H1 (cell line): ENCODE data around the gene RHBDL2. TPM values are rescaled to one million over a fixed set of nuclear protein-coding genes. Genes with fewer than 3 reads are reported as not detected.

ENCODE experiments used
- CTCF ChIA-PET: fragments of 300-600 bp; sonication (Branson Sonifier 250); formaldehyde crosslinking; loops from one replicate; lab custom pipeline; 2021; ENCODE audit not compliant: partially characterized antibody; lab: Charles Lee
- POLR2A ChIA-PET: fragments of 300-600 bp; sonication (Branson Sonifier 250); formaldehyde crosslinking; loops from one replicate; lab custom pipeline; 2021; ENCODE audit warnings: inconsistent platforms; ENCODE audit not compliant: partially characterized antibody; lab: Charles Lee
- DNase-seq, 2 experiments: peaks; one replicate each; pipeline versions ENCODE4 v3.0.0 to v3.0.0-alpha.2; 2010 to 2022; ENCODE audit warnings: low spot score in 2 of 2, low read depth in 1 of 2, mixed read lengths in 1 of 2
- FAIRE-seq: peaks from 2 replicates; lab custom pipeline; 2011; peaks lifted over from hg19 to GRCh38; lab: Jason Lieb, UNC
- H2AFZ ChIP-seq: 2 replicates; pipeline ENCODE4 v1.8.1; 2012; ENCODE audit warnings: low read length, inconsistent platforms
- H2AK5ac ChIP-seq: 2 replicates; pipeline ENCODE4 v1.6.1; 2013; ENCODE audit warnings: low read depth, low read length
- H2BK120ac ChIP-seq: replicated peaks from 2 replicates; pipeline ENCODE3; 2013; ENCODE audit warnings: low read depth, low read length, inconsistent platforms
- H2BK12ac ChIP-seq: 2 replicates; pipeline ENCODE4 v1.6.1; 2013; ENCODE audit warnings: low read depth, low read length
- H2BK15ac ChIP-seq: 2 replicates; pipeline ENCODE4 v1.6.1; 2013; ENCODE audit warnings: low read length
- H2BK20ac ChIP-seq: 2 replicates; pipeline ENCODE4 v1.6.1; 2013; ENCODE audit warnings: low read length
- H2BK5ac ChIP-seq: 2 replicates; pipeline ENCODE4 v1.6.1; 2013; ENCODE audit warnings: low read depth, low read length
- H3K14ac ChIP-seq: 2 replicates; pipeline ENCODE4 v1.6.1; 2013; ENCODE audit warnings: inconsistent platforms; ENCODE audit not compliant: insufficient read length
- H3K18ac ChIP-seq: 2 replicates; pipeline ENCODE4 v1.6.1; 2013; ENCODE audit warnings: low read length; ENCODE audit errors: extremely low read depth
- H3K23ac ChIP-seq: 2 replicates; pipeline ENCODE4 v1.6.1; 2013; ENCODE audit warnings: inconsistent platforms; ENCODE audit not compliant: insufficient read length
- H3K23me2 ChIP-seq: 2 replicates; pipeline ENCODE4 v1.6.1; 2013; ENCODE audit warnings: low read depth, low read length
- H3K27ac ChIP-seq: 2 replicates; pipeline ENCODE4 v1.6.1; 2011; ENCODE audit warnings: low read depth, low read length, inconsistent platforms
- H3K27me3 ChIP-seq, 4 experiments: replicated peaks in 1 of 4; 1 replicate in 1 of 4; 2 replicates in 3 of 4; pipeline versions ENCODE4 v1.6.1 to v1.8.1; 2011 to 2013; ENCODE audit warnings: low read length in 3 of 4, mild to moderate bottlenecking in 3 of 4, inconsistent platforms in 2 of 4, mixed read lengths in 2 of 4, moderate library complexity in 1 of 4; ENCODE audit not compliant: control insufficient read depth in 3 of 4, insufficient read depth in 3 of 4; ENCODE audit errors: extremely low read depth in 1 of 4
- H3K36me3 ChIP-seq, 4 experiments: 2 replicates each; pipeline versions ENCODE4 v1.6.1 to v1.8.1; 2011 to 2013; ENCODE audit warnings: mild to moderate bottlenecking in 4 of 4, low read length in 3 of 4, moderate library complexity in 2 of 4, control low read depth in 1 of 4, inconsistent platforms in 1 of 4; ENCODE audit not compliant: insufficient read depth in 4 of 4, control insufficient read depth in 2 of 4
- H3K4ac ChIP-seq: replicated peaks from 2 replicates; pipeline ENCODE3; 2013; ENCODE audit warnings: low read length, low read depth, mixed read lengths, inconsistent platforms; ENCODE audit not compliant: insufficient read length
- H3K4me1 ChIP-seq, 4 experiments: replicated peaks in 1 of 4; 1 replicate in 1 of 4; 2 replicates in 3 of 4; pipeline versions ENCODE4 v1.6.1 to v1.8.1; 2011 to 2013; ENCODE audit warnings: low read length in 3 of 4, inconsistent platforms in 2 of 4, mixed read lengths in 1 of 4; ENCODE audit not compliant: insufficient read depth in 4 of 4, control insufficient read depth in 3 of 4
- H3K4me2 ChIP-seq, 2 experiments: 2 replicates each; pipeline versions ENCODE4 v1.6.1 to v1.8.1; 2011 to 2013; ENCODE audit warnings: low read depth in 2 of 2, low read length in 2 of 2, control low read depth in 1 of 2, inconsistent platforms in 1 of 2, mild to moderate bottlenecking in 1 of 2; ENCODE audit not compliant: insufficient read depth in 1 of 2
- H3K4me3 ChIP-seq, 4 experiments: fragments of 200-600, 300-600 bp in 1 of 4; sonication (generic), shearing (Covaris generic), sonication (Bioruptor Twin) in 1 of 4; 2 replicates each; pipeline versions ENCODE4 v1.5.1 to v1.8.1; 2011 to 2016; ENCODE audit warnings: low read length in 4 of 4, low read depth in 3 of 4, control low read depth in 2 of 4, inconsistent platforms in 2 of 4, mild to moderate bottlenecking in 2 of 4, mixed read lengths in 1 of 4, moderate library complexity in 1 of 4; ENCODE audit not compliant: insufficient read depth in 2 of 4; ENCODE audit errors: extremely low read depth in 1 of 4
- H3K56ac ChIP-seq: replicated peaks from 2 replicates; pipeline ENCODE3; 2013; ENCODE audit warnings: low read depth, mild to moderate bottlenecking, mixed read lengths, low read length, inconsistent platforms; ENCODE audit not compliant: insufficient read length
- H3K79me1 ChIP-seq: 2 replicates; pipeline ENCODE4 v1.6.1; 2013; ENCODE audit warnings: low read depth, low read length, control low read depth
- H3K79me2 ChIP-seq, 2 experiments: 2 replicates each; pipeline versions ENCODE4 v1.6.1 to v1.8.1; 2012 to 2013; ENCODE audit warnings: low read length in 2 of 2, mild to moderate bottlenecking in 2 of 2, inconsistent platforms in 1 of 2; ENCODE audit not compliant: insufficient read depth in 2 of 2, control insufficient read depth in 1 of 2
- H3K9ac ChIP-seq, 4 experiments: replicated peaks in 1 of 4; 1 replicate in 1 of 4; 2 replicates in 3 of 4; pipeline versions ENCODE4 v1.6.1 to v1.8.1; 2011 to 2013; ENCODE audit warnings: low read depth in 3 of 4, low read length in 3 of 4, control low read depth in 2 of 4, mild to moderate bottlenecking in 2 of 4, moderate library complexity in 2 of 4, inconsistent platforms in 1 of 4; ENCODE audit errors: extremely low read depth in 1 of 4
- H3K9me3 ChIP-seq, 2 experiments: 2 replicates each; pipeline versions ENCODE4 v1.6.1 to v1.8.1; 2012 to 2013; ENCODE audit warnings: mild to moderate bottlenecking in 2 of 2, moderate library complexity in 2 of 2, control low read depth in 1 of 2, inconsistent platforms in 1 of 2, low read depth in 1 of 2, low read length in 1 of 2, mixed read lengths in 1 of 2; ENCODE audit not compliant: insufficient read depth in 2 of 2
- H4K20me1 ChIP-seq, 2 experiments: replicated peaks in 1 of 2; 2 replicates each; pipeline versions ENCODE3 to v1.8.1; 2011 to 2013; ENCODE audit warnings: inconsistent platforms in 2 of 2, low read length in 2 of 2, mild to moderate bottlenecking in 1 of 2; ENCODE audit not compliant: insufficient read depth in 2 of 2, control insufficient read depth in 1 of 2
- H4K5ac ChIP-seq: 2 replicates; pipeline ENCODE4 v1.6.1; 2013; ENCODE audit warnings: low read length, low read depth, mixed read lengths, inconsistent platforms; ENCODE audit not compliant: insufficient read length
- H4K8ac ChIP-seq: 2 replicates; pipeline ENCODE4 v1.8.0; 2013; ENCODE audit warnings: mild to moderate bottlenecking, moderate library complexity, low read length, inconsistent platforms; ENCODE audit not compliant: insufficient read depth; ENCODE audit errors: extremely low read depth
- H4K91ac ChIP-seq: replicated peaks from 2 replicates; pipeline ENCODE3; 2013; ENCODE audit warnings: low read length, mixed read lengths, inconsistent platforms; ENCODE audit not compliant: insufficient read length
- GTF2F1 ChIP-seq: IDR thresholded peaks from 2 replicates; pipeline ENCODE4 v1.6.1; 2012; ENCODE audit warnings: low read depth, low read length, improper control_type of control experiment, borderline replicate concordance
- HDAC2 ChIP-seq, 2 experiments: fragments of 300-600 bp in 1 of 2; sonication (generic) in 1 of 2; IDR thresholded peaks; 2 replicates each; pipeline ENCODE4 v1.6.1; 2011 to 2012; ENCODE audit warnings: low read depth in 2 of 2, low read length in 2 of 2, mild to moderate bottlenecking in 2 of 2, moderate library complexity in 2 of 2, borderline replicate concordance in 1 of 2, inconsistent platforms in 1 of 2
- NANOG ChIP-seq: IDR thresholded peaks from 2 replicates; pipeline ENCODE4 v1.6.1; 2011; ENCODE audit warnings: low read length, low read depth, mild to moderate bottlenecking, inconsistent platforms; ENCODE audit not compliant: insufficient read depth, poor library complexity, severe bottlenecking
- POU5F1 ChIP-seq: IDR thresholded peaks from 2 replicates; pipeline ENCODE4 v1.6.1; 2011; ENCODE audit warnings: low read depth, mild to moderate bottlenecking, low read length, moderate library complexity
- RNF2 ChIP-seq: fragments of 200-900, 300-1000 bp; sonication (generic); IDR thresholded peaks from 2 replicates; pipeline ENCODE4 v1.7.1; 2016; ENCODE audit warnings: borderline replicate concordance, low read depth, mild to moderate bottlenecking, antibody characterized with exemption, low read length; ENCODE audit not compliant: poor library complexity, severe bottlenecking; ENCODE audit errors: missing control alignments
- SIRT6 ChIP-seq: IDR thresholded peaks from one replicate; pipeline ENCODE4 v1.7.1; 2012; ENCODE audit warnings: low read length, inconsistent platforms
- WGBS, 2 experiments: shearing (Covaris generic) in 1 of 2; methylation state at CpG; one replicate each; pipeline versions ENCODE4 v1.1.6 to v1.1.7; 2013 to 2015; ENCODE audit warnings: low lambda C conversion rate in 2 of 2, mixed read lengths in 2 of 2, inconsistent platforms in 1 of 2, low coverage in 1 of 2, missing lambda C conversion rate in 1 of 2; ENCODE audit not compliant: insufficient replicate concordance in 2 of 2, insufficient coverage in 1 of 2, insufficient read length in 1 of 2; ENCODE audit errors: extremely low coverage in 1 of 2, missing lambda C conversion rate in 1 of 2; 5-methylcytosine and 5-hydroxymethylcytosine counted together
- polyA plus RNA-seq, 7 experiments: library from polyadenylated mRNA; depleted of rRNA in 3 of 7; stranded (reverse) in 5 of 7; unstranded in 2 of 7; fragments of >200 nt in 5 of 7; fragments of 200-250 nt in 2 of 7; gene quantifications; 1 replicate in 5 of 7; 2 replicates in 1 of 7; 4 replicates in 1 of 7; pipeline versions ENCODE4 v1.2.1 to v1.2.3, GENCODE V29; 2011 to 2013; ENCODE audit warnings: missing spikeins in 2 of 7, mixed read lengths in 2 of 7
- total RNA-seq: library from RNA; stranded (reverse); fragmentation: NEBNext Ultra II Directional; extraction: Animal tissue kit (Norgen Biotek cat#: 25700); gene quantifications from 2 replicates; pipeline ENCODE4 v1.2.1, GENCODE V29; 2021
- TF ChIP-seq, protein P1 (sequence below): IDR thresholded peaks from 2 replicates; pipeline ENCODE4 v1.6.1; 2012; ENCODE audit warnings: inconsistent platforms
- TF ChIP-seq, protein P2 (sequence below): IDR thresholded peaks from 2 replicates; pipeline ENCODE4 v1.6.1; 2012; ENCODE audit warnings: inconsistent platforms

Gene RHBDL2
- total and polyA plus RNA-seq, 2 of the 8 experiments (the other 6 are each of a cell fraction or from before 2014, with no cell fraction given): 0.42 to 0.84 TPM

DNA sequence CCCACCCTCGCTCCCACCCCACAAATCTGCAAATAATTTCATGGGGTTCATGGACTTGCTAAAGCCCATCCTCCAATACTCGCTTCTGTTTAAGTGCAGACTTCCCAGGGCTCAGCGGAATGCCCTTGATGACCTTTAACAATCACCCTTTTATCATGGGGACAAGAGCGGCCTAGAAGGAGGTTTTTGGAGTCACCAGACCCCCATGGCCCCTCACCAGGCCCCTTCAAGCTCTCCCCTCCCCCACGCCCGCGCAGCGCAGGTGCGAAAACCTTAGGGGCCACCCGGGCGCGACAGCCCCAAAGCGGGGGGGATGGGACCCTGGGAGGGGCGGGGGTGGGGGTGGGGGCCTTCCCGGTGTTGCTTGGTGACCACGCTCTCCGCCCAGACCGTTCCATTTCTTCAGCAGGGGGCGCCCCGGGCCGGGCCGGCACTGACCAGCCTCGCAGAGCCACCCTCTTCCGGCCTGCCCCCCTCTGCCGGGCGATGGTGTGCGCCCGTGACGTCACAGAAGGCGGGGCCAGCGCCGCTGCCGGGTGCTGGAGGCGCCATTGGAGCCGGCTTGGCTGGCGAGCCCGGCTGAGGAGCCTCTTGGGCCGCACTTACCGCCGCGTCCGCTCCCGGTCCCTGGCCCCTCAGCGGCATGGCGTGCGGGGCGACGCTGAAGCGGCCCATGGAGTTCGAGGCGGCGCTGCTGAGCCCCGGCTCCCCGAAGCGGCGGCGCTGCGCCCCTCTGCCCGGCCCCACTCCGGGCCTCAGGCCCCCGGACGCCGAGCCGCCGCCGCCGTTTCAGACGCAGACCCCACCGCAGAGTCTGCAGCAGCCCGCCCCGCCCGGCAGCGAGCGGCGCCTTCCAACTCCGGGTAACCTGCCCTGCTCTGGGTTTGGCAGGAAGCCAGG, 49.4 kb upstream of the RHBDL2 start, which contains the start of gene AKIRIN1:
AKIRIN1 (plus strand) TSS at position 539 of the 900 bp plus-strand sequence; CDS start at position 644, 105 bp downstream.
- Histone ChIP-seq H3K4me2 (peak within 1 kb of the TSS; percentile 78 to 98), H3K23ac (no peak within 1 kb of the TSS), H3K9me3 (no peaks in the 10 kb centered on the region), H3K56ac (peak within 1 kb of the TSS; percentile 88), H4K91ac (peak within 1 kb of the TSS; percentile 97), H4K8ac (peak within 1 kb of the TSS; percentile 97; the same call in 1 of the 2 replicates), H2BK12ac (peak within 1 kb of the TSS; percentile 75), H3K27me3 (no peaks in the 10 kb centered on the region), H2BK20ac (peak within 1 kb of the TSS; percentile 67; the same call in 1 of the 2 replicates), H3K36me3 (peaks cover 2 to 41% (median 19%) of the 10 kb centered on the region in 4 experiments; a peak in 5 of 8 replicates), H3K18ac (peak within 1 kb of the TSS; percentile 92), H3K79me1 (no peaks in the 10 kb centered on the region), H3K14ac (no peak within 1 kb of the TSS), H3K4ac (peak within 1 kb of the TSS; percentile 20), H4K20me1 (peaks cover 16 to 27% of the 10 kb centered on the region in 2 experiments), H2BK15ac (no peak within 1 kb of the TSS), H2BK120ac (peak within 1 kb of the TSS; percentile 77), H2AFZ (no peak within 1 kb of the TSS), H3K27ac (peak within 1 kb of the TSS; percentile 95), H4K5ac (peak within 1 kb of the TSS; percentile 77), H2BK5ac (peak within 1 kb of the TSS; percentile 95), H3K4me1 (peaks cover 5 to 18% (median 13%) of the 10 kb centered on the region in 4 experiments), H3K9ac (peak within 1 kb of the TSS; percentile 72 to 98 (median 92)), H3K4me3 (peak within 1 kb of the TSS; percentile 83 to 100 (median 92)), H2AK5ac (no peak within 1 kb of the TSS), H3K23me2 (peaks cover 6% of the 10 kb centered on the region; the same call in 1 of the 2 replicates), H3K79me2 (peaks cover 43 to 49% of the 10 kb centered on the region in 2 experiments)
- ChIA-PET CTCF (interaction anchor here (0.8 to 1.4 kb wide), 2 partner anchors 15 to 1390 kb away, joined by 3 to 4 read pairs; no protein-coding TSS in a partner anchor), POLR2A (interaction anchor here (0.6 to 3.0 kb wide), 16 partner anchors 8 to 417 kb away, joined by 3 to 14 read pairs (median 4); partner anchors contain the start of genes GJA9 and NDUFS5)
- FAIRE-seq (peak; percentile 88), DNase-seq (peak; percentile 89 to 99)
- 1% methylated on average over 39 of the region's 76 CpGs; no CpG with 5 or more reads in 1 of the 2 experiments for WGBS, 2 experiments
- TF ChIP-seq, protein P1, sequence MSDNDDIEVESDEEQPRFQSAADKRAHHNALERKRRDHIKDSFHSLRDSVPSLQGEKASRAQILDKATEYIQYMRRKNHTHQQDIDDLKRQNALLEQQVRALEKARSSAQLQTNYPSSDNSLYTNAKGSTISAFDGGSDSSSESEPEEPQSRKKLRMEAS: peak; percentile 82
- TF ChIP-seq GTF2F1: no peak
- TF ChIP-seq RNF2: no peak
- TF ChIP-seq, protein P2, sequence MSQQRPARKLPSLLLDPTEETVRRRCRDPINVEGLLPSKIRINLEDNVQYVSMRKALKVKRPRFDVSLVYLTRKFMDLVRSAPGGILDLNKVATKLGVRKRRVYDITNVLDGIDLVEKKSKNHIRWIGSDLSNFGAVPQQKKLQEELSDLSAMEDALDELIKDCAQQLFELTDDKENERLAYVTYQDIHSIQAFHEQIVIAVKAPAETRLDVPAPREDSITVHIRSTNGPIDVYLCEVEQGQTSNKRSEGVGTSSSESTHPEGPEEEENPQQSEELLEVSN: no peak; the same call in 1 of the 2 replicates
- peak; percentile 81; the same call in 1 of the 2 replicates for TF ChIP-seq POU5F1
- peak; percentile 96 for TF ChIP-seq NANOG
- TF ChIP-seq HDAC2 (IDR thresholded peaks at IDR 0.05; ENCODE audit: borderline replicate concordance in 1 of 2, low read depth in 2 of 2, low read length in 2 of 2): peak in 1 of 2 experiments; percentile 97; a peak in 2 of 4 replicates
- TF ChIP-seq SIRT6: no peak
